ENCODE measurements around the gene SHB. TPM values are rescaled to one million over a fixed set of nuclear protein-coding genes. Genes with fewer than 3 reads are reported as not detected.
A peak's percentile ranks its signal among the peaks of the same experiment; 100 is the strongest.

SHB gene
- total RNA-seq, 4 donors from 2014 or later, result 17.7 to 31.4 (median 24.2) TPM

- no peak for TF ChIP-seq CTCF (IDR thresholded peaks at IDR 0.05)
- TF ChIP-seq POLR2A (IDR thresholded peaks at IDR 0.05), result no peak
- intact Hi-C loops (cut with DNase I), result loop anchor here (10.0 kb wide), 1 partner anchor 55 kb away; no protein-coding TSS in a partner anchor
- Histone ChIP-seq H3K4me1 (peaks cover 33 to 77% (median 52%) of the 10 kb centered on the region in 3 donors), H3K4me3 (no peak overlapping the region), H3K36me3 (peaks cover 0 to 53% (median 0%) of the 10 kb centered on the region in 3 donors), H3K27me3 (no peaks in the 10 kb centered on the region), H3K27ac (peak overlapping the region in 1 of 4 donors; percentile 17), H3K9me3 (no peaks in the 10 kb centered on the region)
- 86 to 94% methylated on average over 4 to 7 of the region's 11 CpGs for WGBS, 2 donors
- DNase-seq, result no peak
Measured at GRCh38 chr9:37969558-37970300, 99.3 kb downstream of the SHB start.

- intact Hi-C loops (cut with DNase I), result loop anchor here (10.0 kb wide), 1 partner anchor 56 kb away; no protein-coding TSS in a partner anchor
- TF ChIP-seq POLR2A (IDR thresholded peaks at IDR 0.05) (no peak), CTCF (IDR thresholded peaks at IDR 0.05) (no peak)
- DNase-seq, result no peak
- Histone ChIP-seq H3K4me3 (no peak overlapping the region), H3K9me3 (no peaks in the 10 kb centered on the region), H3K36me3 (peaks cover 0 to 47% (median 0%) of the 10 kb centered on the region in 3 donors), H3K27ac (peak overlapping the region in 3 of 4 donors; percentile 49 to 91 (median 84)), H3K4me1 (peaks cover 39 to 83% (median 58%) of the 10 kb centered on the region in 3 donors), H3K27me3 (no peaks in the 10 kb centered on the region)
- WGBS, 2 donors, result 29 to 67% methylated on average over 1 to 2 of the region's 2 CpGs
Measured at GRCh38 chr9:37969130-37969529, 99.9 kb downstream of the SHB start.

GRCh38 chr9:37968228-37968701 lies 100.8 kb downstream of the SHB start:
- DNase-seq, result no peak
- H3K4me1 ChIP-seq, result peaks cover 48 to 92% (median 66%) of the 10 kb centered on the region in 3 donors
- no peak for TF ChIP-seq CTCF (IDR thresholded peaks at IDR 0.05)
- TF ChIP-seq POLR2A (IDR thresholded peaks at IDR 0.05), result no peak
- H3K4me3 ChIP-seq, result no peak overlapping the region
- H3K27me3 ChIP-seq, result no peaks in the 10 kb centered on the region
- intact Hi-C loops (cut with DNase I), result loop anchor here (10.0 kb wide), 1 partner anchor 57 kb away; no protein-coding TSS in a partner anchor
- WGBS, 2 donors, result 28 to 44% methylated on average over 4 of the region's 4 CpGs
- no peaks in the 10 kb centered on the region for H3K9me3 ChIP-seq
- peaks cover 0 to 39% (median 0%) of the 10 kb centered on the region in 3 donors for H3K36me3 ChIP-seq
- H3K27ac ChIP-seq, result peak overlapping the region; percentile 83 to 91 (median 85)

- H3K27me3 ChIP-seq, result no peaks in the 10 kb centered on the region
- WGBS, 2 donors, result 77 to 91% methylated on average over 5 to 6 of the region's 6 CpGs
- DNase-seq, result no peak
- H3K9me3 ChIP-seq, result no peaks in the 10 kb centered on the region
- H3K27ac ChIP-seq, result peak overlapping the region; percentile 83 to 91 (median 85)
- H3K4me1 ChIP-seq, result peaks cover 52 to 97% (median 68%) of the 10 kb centered on the region in 3 donors
- no peak overlapping the region for H3K4me3 ChIP-seq
- peaks cover 0 to 33% (median 0%) of the 10 kb centered on the region in 3 donors for H3K36me3 ChIP-seq
- intact Hi-C loops (cut with DNase I), result loop anchor here (10.0 kb wide), 1 partner anchor 57 kb away; no protein-coding TSS in a partner anchor
- TF ChIP-seq CTCF (IDR thresholded peaks at IDR 0.05), result no peak
- TF ChIP-seq POLR2A (IDR thresholded peaks at IDR 0.05), result no peak
Measured at GRCh38 chr9:37967761-37968080, 101.3 kb downstream of the SHB start.
